ENCODE results near the gene LAMA2. TPM values are rescaled to one million over a fixed set of nuclear protein-coding genes. Genes with fewer than 3 reads are reported as not detected.
A peak's percentile ranks its signal among the peaks of the same experiment; 100 is the strongest.

LAMA2 gene
- polyA plus RNA-seq, 3 donors, result not detected

GRCh38 chr6:129508477-129509145 lies 625.7 kb downstream of the LAMA2 start:
- Histone ChIP-seq H2AFZ (ENCODE audit: insufficient read depth, low read depth, low read length, poor library complexity, severe bottlenecking) (no peak overlapping the region), H3K36me3 (replicated peaks in 1 of 2; ENCODE audit: control insufficient read depth in 1 of 2, insufficient read depth in 2 of 2, low read length in 2 of 2) (no peaks in the 10 kb centered on the region), H3K4me2 (replicated peaks; ENCODE audit: extremely low read depth, low read length, poor library complexity, severe bottlenecking) (no peak overlapping the region), H3K27me3 (ENCODE audit: control insufficient read depth in 2 of 2, insufficient read depth in 2 of 2, low read length in 2 of 2) (no peaks in the 10 kb centered on the region), H3K9ac (ENCODE audit: insufficient read depth, low read length, poor library complexity, severe bottlenecking) (no peak overlapping the region), H3K79me2 (ENCODE audit: insufficient read depth, low read length) (no peaks in the 10 kb centered on the region), H3K27ac (ENCODE audit: low read depth in 1 of 2, low read length in 2 of 2) (no peak overlapping the region), H3K4me3 (replicated peaks in 1 of 3; ENCODE audit: low read depth in 2 of 3, low read length in 3 of 3) (no peak overlapping the region), H4K20me1 (ENCODE audit: insufficient read depth, low read length) (no peaks in the 10 kb centered on the region), H3K4me1 (ENCODE audit: control insufficient read depth in 1 of 2, insufficient read depth in 2 of 2, low read length in 2 of 2) (peaks cover 0 to 3% of the 10 kb centered on the region in 2 donors), H3K9me3 (replicated peaks in 1 of 2; ENCODE audit: control insufficient read depth in 1 of 2, insufficient read depth in 1 of 2, low read length in 2 of 2) (no peaks in the 10 kb centered on the region)
- TF ChIP-seq CTCF (IDR thresholded peaks at IDR 0.05), result no peak
- intact Hi-C loops (cut with micrococcal nuclease), result no loop called here
- DNase-seq, result no peak
- no CpG with 5 or more reads among the region's 4 CpGs for WGBS (ENCODE audit: insufficient coverage)
- Mint-ChIP-seq H3K36me3 (no peaks in the 10 kb centered on the region), H3K4me3 (no peak overlapping the region), H3K27ac (no peak overlapping the region), H3K4me1 (peaks cover 5% of the 10 kb centered on the region), H3K9me3 (no peaks in the 10 kb centered on the region), H3K27me3 (ENCODE audit: low read depth in 3 of 3) (peaks cover 0 to 2% (median 2%) of the 10 kb centered on the region in 3 donors)

- Histone ChIP-seq H2AFZ (ENCODE audit: insufficient read depth, low read depth, low read length, poor library complexity, severe bottlenecking) (no peak overlapping the region), H3K36me3 (replicated peaks in 1 of 2; ENCODE audit: control insufficient read depth in 1 of 2, insufficient read depth in 2 of 2, low read length in 2 of 2) (no peaks in the 10 kb centered on the region), H3K79me2 (ENCODE audit: insufficient read depth, low read length) (no peaks in the 10 kb centered on the region), H3K4me1 (ENCODE audit: control insufficient read depth in 1 of 2, insufficient read depth in 2 of 2, low read length in 2 of 2) (peaks cover 0 to 3% of the 10 kb centered on the region in 2 donors), H3K4me3 (replicated peaks in 1 of 3; ENCODE audit: low read depth in 2 of 3, low read length in 3 of 3) (no peak overlapping the region), H3K9ac (ENCODE audit: insufficient read depth, low read length, poor library complexity, severe bottlenecking) (no peak overlapping the region), H3K4me2 (replicated peaks; ENCODE audit: extremely low read depth, low read length, poor library complexity, severe bottlenecking) (no peak overlapping the region), H3K27ac (ENCODE audit: low read depth in 1 of 2, low read length in 2 of 2) (no peak overlapping the region), H4K20me1 (ENCODE audit: insufficient read depth, low read length) (no peaks in the 10 kb centered on the region), H3K9me3 (replicated peaks in 1 of 2; ENCODE audit: control insufficient read depth in 1 of 2, insufficient read depth in 1 of 2, low read length in 2 of 2) (no peaks in the 10 kb centered on the region), H3K27me3 (ENCODE audit: control insufficient read depth in 2 of 2, insufficient read depth in 2 of 2, low read length in 2 of 2) (no peaks in the 10 kb centered on the region)
- DNase-seq, result no peak
- H3K27ac Mint-ChIP-seq, result peak overlapping the region in 2 of 7 donors; percentile 20 to 43
- intact Hi-C loops (cut with micrococcal nuclease), result no loop called here
- no peaks in the 10 kb centered on the region for H3K9me3 Mint-ChIP-seq
- WGBS (ENCODE audit: insufficient coverage), result 71% methylated on average over 1 of the region's 2 CpGs
- TF ChIP-seq CTCF (IDR thresholded peaks at IDR 0.05), result no peak
- peaks cover 0 to 2% (median 2%) of the 10 kb centered on the region in 3 donors for H3K27me3 Mint-ChIP-seq (ENCODE audit: low read depth in 3 of 3)
- H3K4me3 Mint-ChIP-seq, result no peak overlapping the region
- no peaks in the 10 kb centered on the region for H3K36me3 Mint-ChIP-seq
- peaks cover 5% of the 10 kb centered on the region for H3K4me1 Mint-ChIP-seq
Measured at GRCh38 chr6:129510950-129511349, 628.0 kb downstream of the LAMA2 start.
